ENCODE results near the gene SF1. TPM values are rescaled to one million over a fixed set of nuclear protein-coding genes. Genes with fewer than 3 reads are reported as not detected.

SF1 gene
- total RNA-seq, 2 donors from 2014 or later: 331 to 399 TPM

DNA sequence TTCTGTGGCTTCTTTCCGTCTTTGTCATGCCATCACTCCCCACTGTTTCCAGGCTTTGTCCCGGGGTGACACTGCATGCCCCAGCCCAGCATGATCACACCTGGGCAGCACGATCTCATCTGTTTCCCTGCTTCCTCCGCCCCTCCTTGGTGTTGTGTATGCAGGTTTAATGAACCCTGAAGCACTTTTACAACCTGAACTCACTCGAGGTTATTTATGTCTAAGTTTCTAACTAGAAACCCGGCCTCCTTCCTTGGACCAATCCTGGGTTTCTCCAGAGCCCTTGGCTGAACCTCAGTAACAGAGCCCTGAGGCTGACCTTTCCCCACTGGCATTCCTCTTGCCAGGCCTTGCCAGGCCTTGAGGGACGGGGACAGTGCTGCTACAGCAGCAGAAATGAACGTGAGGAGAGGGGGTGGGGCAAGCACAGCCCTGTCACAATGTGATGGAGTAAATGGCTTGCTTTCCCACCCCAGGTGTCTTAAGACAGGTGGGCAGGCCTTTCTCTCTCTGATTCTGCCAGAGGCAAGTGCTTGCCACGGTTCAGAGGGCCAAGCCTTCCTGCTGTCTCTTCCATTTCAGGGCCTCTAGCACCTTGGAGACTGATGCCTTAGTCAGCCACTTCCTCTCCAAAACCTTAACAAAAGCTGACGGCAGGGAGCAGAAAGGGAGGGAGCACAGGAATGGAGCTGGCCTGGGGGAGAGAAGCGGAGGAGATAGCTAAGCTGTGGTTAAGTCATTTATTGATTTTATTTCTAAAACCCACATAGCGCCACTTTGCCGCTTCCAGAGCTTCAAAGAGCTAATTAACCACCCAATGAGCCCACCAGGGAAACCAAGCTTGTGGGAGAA, 15.4 kb downstream of the SF1 start:
- peaks cover 16% of the 10 kb centered on the region for H3K4me1 ChIP-seq (ENCODE audit: control insufficient read depth, insufficient read depth, low read length)
- peak overlapping the region; percentile 55 for H3K27ac Mint-ChIP-seq
- H3K27ac ChIP-seq (ENCODE audit: low read depth, low read length): peak overlapping the region; percentile 77
- H3K36me3 ChIP-seq (ENCODE audit: control insufficient read depth, insufficient read depth, low read length): peaks cover 49% of the 10 kb centered on the region
- TF ChIP-seq, protein P1, sequence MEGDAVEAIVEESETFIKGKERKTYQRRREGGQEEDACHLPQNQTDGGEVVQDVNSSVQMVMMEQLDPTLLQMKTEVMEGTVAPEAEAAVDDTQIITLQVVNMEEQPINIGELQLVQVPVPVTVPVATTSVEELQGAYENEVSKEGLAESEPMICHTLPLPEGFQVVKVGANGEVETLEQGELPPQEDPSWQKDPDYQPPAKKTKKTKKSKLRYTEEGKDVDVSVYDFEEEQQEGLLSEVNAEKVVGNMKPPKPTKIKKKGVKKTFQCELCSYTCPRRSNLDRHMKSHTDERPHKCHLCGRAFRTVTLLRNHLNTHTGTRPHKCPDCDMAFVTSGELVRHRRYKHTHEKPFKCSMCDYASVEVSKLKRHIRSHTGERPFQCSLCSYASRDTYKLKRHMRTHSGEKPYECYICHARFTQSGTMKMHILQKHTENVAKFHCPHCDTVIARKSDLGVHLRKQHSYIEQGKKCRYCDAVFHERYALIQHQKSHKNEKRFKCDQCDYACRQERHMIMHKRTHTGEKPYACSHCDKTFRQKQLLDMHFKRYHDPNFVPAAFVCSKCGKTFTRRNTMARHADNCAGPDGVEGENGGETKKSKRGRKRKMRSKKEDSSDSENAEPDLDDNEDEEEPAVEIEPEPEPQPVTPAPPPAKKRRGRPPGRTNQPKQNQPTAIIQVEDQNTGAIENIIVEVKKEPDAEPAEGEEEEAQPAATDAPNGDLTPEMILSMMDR (conservative IDR thresholded peaks at IDR 0.05): no peak
- peaks cover 46% of the 10 kb centered on the region for H3K4me1 Mint-ChIP-seq
- 57 to 58% methylated on average over 11 of the region's 13 CpGs for WGBS, 2 experiments (ENCODE audit: insufficient coverage in 1 of 2, insufficient read length in 1 of 2)
- H3K9ac ChIP-seq (ENCODE audit: extremely low read depth, low read length, poor library complexity, severe bottlenecking): no peak overlapping the region
- no peak overlapping the region for H3K4me3 Mint-ChIP-seq
- H3K27me3 ChIP-seq (ENCODE audit: control insufficient read depth, insufficient read depth, low read length, poor library complexity, severe bottlenecking): no peaks in the 10 kb centered on the region
- H3K4me3 ChIP-seq (ENCODE audit: low read length): no peak overlapping the region
- H3K9me3 Mint-ChIP-seq: no peaks in the 10 kb centered on the region
- DNase-seq: peak; percentile 88
- peaks cover 49% of the 10 kb centered on the region for H3K36me3 Mint-ChIP-seq (ENCODE audit: low read depth)
- H3K27me3 Mint-ChIP-seq (ENCODE audit: insufficient read depth): no peaks in the 10 kb centered on the region
- no peaks in the 10 kb centered on the region for H3K9me3 ChIP-seq (ENCODE audit: control insufficient read depth, low read length)

DNA sequence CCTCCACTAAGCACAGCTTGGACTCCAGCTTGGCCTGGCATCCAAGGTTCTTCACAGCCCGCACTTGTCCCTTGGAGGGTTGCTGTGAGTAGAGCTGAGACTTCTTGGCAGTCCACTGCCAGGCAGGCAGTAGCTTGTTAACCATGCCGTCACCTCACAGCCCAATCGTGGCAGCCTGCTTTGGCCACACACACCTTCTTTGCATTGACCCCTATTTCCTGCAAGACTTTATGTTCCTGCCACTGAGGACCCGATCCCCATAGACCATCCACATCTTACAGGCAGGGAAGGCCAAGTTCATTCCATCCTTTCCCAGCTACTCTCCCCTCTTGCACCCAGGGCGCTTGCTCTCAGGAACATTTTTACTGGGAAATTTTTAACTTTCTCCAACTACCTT, 16.1 kb downstream of the SF1 start:
- Mint-ChIP-seq H3K27me3 (ENCODE audit: insufficient read depth) (no peaks in the 10 kb centered on the region), H3K4me3 (no peak overlapping the region), H3K9me3 (no peaks in the 10 kb centered on the region), H3K36me3 (ENCODE audit: low read depth) (peaks cover 43% of the 10 kb centered on the region), H3K4me1 (peaks cover 43% of the 10 kb centered on the region), H3K27ac (peak overlapping the region; percentile 81)
- peaks cover 43% of the 10 kb centered on the region for H3K36me3 ChIP-seq (ENCODE audit: control insufficient read depth, insufficient read depth, low read length)
- no peak overlapping the region for H3K4me3 ChIP-seq (ENCODE audit: low read length)
- WGBS, 2 experiments (ENCODE audit: insufficient coverage in 1 of 2, insufficient read length in 1 of 2): 84 to 86% methylated on average over 3 to 5 of the region's 5 CpGs
- DNase-seq: no peak
- H3K27me3 ChIP-seq (ENCODE audit: control insufficient read depth, insufficient read depth, low read length, poor library complexity, severe bottlenecking): no peaks in the 10 kb centered on the region
- H3K9me3 ChIP-seq (ENCODE audit: control insufficient read depth, low read length): no peaks in the 10 kb centered on the region
- TF ChIP-seq, protein P1 (conservative IDR thresholded peaks at IDR 0.05): no peak
- H3K27ac ChIP-seq (ENCODE audit: low read depth, low read length): no peak overlapping the region
- H3K4me1 ChIP-seq (ENCODE audit: control insufficient read depth, insufficient read depth, low read length): peaks cover 16% of the 10 kb centered on the region
- H3K9ac ChIP-seq (ENCODE audit: extremely low read depth, low read length, poor library complexity, severe bottlenecking): no peak overlapping the region

DNA sequence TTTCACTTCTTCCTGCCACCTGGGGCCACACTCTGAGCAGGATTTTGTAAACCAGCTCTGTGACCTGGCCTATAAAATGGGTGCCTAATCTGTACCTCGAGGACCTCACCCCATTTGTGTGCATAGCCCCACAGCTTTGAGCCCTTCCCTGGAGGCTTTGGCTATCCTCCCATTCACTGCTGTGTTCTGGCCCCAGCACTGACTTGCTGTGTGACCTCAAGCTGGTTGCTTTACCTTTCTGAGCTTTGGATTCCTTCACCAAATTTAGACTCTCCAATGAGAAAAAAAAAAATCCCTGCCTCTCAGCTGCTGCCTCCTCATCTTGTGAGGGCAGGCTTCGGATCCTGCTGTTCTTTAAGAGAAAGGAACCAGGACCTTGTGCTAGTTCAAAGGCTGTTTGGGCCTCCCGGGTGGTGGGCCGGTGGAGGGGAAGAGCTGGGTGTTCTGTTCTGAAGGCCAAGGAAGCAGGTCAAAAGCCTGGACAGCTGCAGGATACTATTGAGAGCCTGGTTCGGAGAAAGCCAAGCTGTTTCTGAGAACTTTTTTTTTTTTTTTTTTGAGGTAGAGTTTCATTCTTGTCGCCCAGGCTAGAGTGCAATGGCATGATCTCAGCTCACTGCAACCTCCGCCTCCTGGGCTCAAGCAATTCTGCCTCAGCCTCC, 17.5 kb downstream of the SF1 start:
- peaks cover 16% of the 10 kb centered on the region for H3K4me1 ChIP-seq (ENCODE audit: control insufficient read depth, insufficient read depth, low read length)
- Mint-ChIP-seq H3K27me3 (ENCODE audit: insufficient read depth) (no peaks in the 10 kb centered on the region), H3K4me3 (no peak overlapping the region), H3K36me3 (ENCODE audit: low read depth) (peaks cover 33% of the 10 kb centered on the region), H3K9me3 (no peaks in the 10 kb centered on the region), H3K27ac (peak overlapping the region; percentile 77), H3K4me1 (peaks cover 43% of the 10 kb centered on the region)
- DNase-seq: peak; percentile 47
- WGBS, 2 experiments (ENCODE audit: insufficient coverage in 1 of 2, insufficient read length in 1 of 2): 74 to 83% methylated on average over 3 to 7 of the region's 7 CpGs
- H3K27me3 ChIP-seq (ENCODE audit: control insufficient read depth, insufficient read depth, low read length, poor library complexity, severe bottlenecking): no peaks in the 10 kb centered on the region
- no peak overlapping the region for H3K4me3 ChIP-seq (ENCODE audit: low read length)
- no peak overlapping the region for H3K9ac ChIP-seq (ENCODE audit: extremely low read depth, low read length, poor library complexity, severe bottlenecking)
- H3K9me3 ChIP-seq (ENCODE audit: control insufficient read depth, low read length): no peaks in the 10 kb centered on the region
- peaks cover 35% of the 10 kb centered on the region for H3K36me3 ChIP-seq (ENCODE audit: control insufficient read depth, insufficient read depth, low read length)
- TF ChIP-seq, protein P1 (conservative IDR thresholded peaks at IDR 0.05): no peak
- H3K27ac ChIP-seq (ENCODE audit: low read depth, low read length): peak overlapping the region; percentile 19

Measured in endodermal cell (in vitro differentiated cells).